Measurements from ENCODE around the gene PDE4C. TPM values are rescaled to one million over a fixed set of nuclear protein-coding genes. Genes with fewer than 3 reads are reported as not detected.

PDE4C gene
- total RNA-seq, 1 donor from 2014 or later = 0.21 TPM

GRCh38 chr19:18183529-18183928 lies 42.7 kb downstream of the PDE4C start:
- DNase-seq (ENCODE audit: extremely low spot score, unreplicated experiment) = no peak
- Mint-ChIP-seq H3K4me1 (ENCODE audit: unreplicated experiment) (no peaks in the 10 kb centered on the region), H3K36me3 (ENCODE audit: unreplicated experiment) (no peaks in the 10 kb centered on the region), H3K27ac (ENCODE audit: unreplicated experiment) (no peak overlapping the region), H3K4me3 (ENCODE audit: unreplicated experiment) (no peak overlapping the region), H3K9me3 (ENCODE audit: unreplicated experiment) (no peaks in the 10 kb centered on the region), H3K27me3 (ENCODE audit: unreplicated experiment) (peaks cover 8% of the 10 kb centered on the region)
- no peak for TF ChIP-seq CTCF (IDR thresholded peaks at IDR 0.05)

DNA sequence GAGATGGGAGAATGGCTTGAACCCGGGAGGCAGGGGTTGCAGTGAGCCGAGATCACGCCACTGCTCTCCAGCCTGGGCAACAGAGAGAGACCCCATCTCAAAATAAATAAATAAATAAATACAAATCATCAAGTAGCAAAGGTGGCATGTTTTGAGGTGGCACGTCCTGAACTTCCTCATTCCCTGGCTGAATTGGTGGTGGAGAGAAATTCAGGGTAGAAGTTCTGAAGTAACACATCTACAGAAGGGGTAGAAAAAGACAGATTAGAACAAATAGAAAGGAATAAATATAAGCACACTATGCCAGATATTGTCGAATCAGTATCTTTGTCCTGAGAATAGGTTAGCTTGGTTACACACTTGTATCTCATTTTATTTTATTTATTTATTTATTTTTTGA lies 46.3 kb downstream of the PDE4C start:
- no peaks in the 10 kb centered on the region for H3K9me3 Mint-ChIP-seq (ENCODE audit: unreplicated experiment)
- no peak overlapping the region for H3K4me3 Mint-ChIP-seq (ENCODE audit: unreplicated experiment)
- peaks cover 16% of the 10 kb centered on the region for H3K27me3 Mint-ChIP-seq (ENCODE audit: unreplicated experiment)
- no peak overlapping the region for H3K27ac Mint-ChIP-seq (ENCODE audit: unreplicated experiment)
- no peak for TF ChIP-seq CTCF (IDR thresholded peaks at IDR 0.05)
- no peak for DNase-seq (ENCODE audit: extremely low spot score, unreplicated experiment)
- H3K4me1 Mint-ChIP-seq (ENCODE audit: unreplicated experiment) = no peaks in the 10 kb centered on the region
- no peaks in the 10 kb centered on the region for H3K36me3 Mint-ChIP-seq (ENCODE audit: unreplicated experiment)

DNA sequence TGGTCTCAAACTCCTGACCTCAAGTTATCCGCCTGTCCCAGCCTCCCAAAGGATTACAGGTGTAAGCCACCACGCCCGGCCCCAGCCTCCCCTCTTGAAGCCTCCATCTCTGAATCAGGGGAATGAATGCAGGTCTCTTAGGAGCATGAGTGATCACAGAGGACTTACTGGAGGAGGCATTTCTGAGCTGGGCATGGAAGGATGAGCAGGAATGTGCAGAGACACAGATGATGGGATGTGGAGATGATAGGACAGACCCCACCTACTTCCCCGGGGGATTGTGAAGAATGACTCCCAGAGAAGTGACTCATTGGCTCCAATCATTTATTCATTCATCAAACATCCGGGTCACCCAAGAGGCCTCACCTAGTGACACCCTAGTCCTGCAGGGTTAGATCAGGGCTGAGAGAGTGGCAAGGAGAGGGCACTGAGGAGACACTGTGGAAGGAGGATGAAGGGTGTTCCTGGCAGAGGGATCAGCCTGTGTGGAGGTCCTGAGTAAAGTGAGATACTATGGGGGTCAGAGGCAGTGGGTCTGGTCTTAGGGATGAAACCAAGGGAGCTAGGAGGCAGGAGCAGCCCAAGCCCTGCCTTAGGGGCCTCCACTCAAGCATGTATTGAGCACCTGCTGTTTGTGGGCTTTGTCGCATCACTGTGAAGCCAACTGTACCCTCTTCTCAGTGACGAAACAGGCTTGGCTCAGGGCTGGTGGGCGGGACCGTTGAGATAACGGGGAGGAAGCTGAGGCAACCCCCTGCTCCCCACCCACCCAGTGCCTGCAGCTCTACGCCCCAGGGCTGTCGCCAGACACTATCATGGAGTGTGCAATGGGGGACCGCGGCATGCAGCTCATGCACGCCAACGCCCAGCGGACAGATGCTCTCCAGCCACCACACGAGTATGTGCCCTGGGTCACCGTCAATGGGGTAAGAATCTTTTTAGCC lies 49.6 kb downstream of the PDE4C start:
- no peak overlapping the region for H3K4me3 Mint-ChIP-seq (ENCODE audit: unreplicated experiment)
- DNase-seq (ENCODE audit: extremely low spot score, unreplicated experiment) = no peak
- H3K27me3 Mint-ChIP-seq (ENCODE audit: unreplicated experiment) = peaks cover 8% of the 10 kb centered on the region
- H3K36me3 Mint-ChIP-seq (ENCODE audit: unreplicated experiment) = peaks cover 2% of the 10 kb centered on the region
- H3K27ac Mint-ChIP-seq (ENCODE audit: unreplicated experiment) = no peak overlapping the region
- H3K4me1 Mint-ChIP-seq (ENCODE audit: unreplicated experiment) = peaks cover 14% of the 10 kb centered on the region
- H3K9me3 Mint-ChIP-seq (ENCODE audit: unreplicated experiment) = no peaks in the 10 kb centered on the region
- no peak for TF ChIP-seq CTCF (IDR thresholded peaks at IDR 0.05)

DNA sequence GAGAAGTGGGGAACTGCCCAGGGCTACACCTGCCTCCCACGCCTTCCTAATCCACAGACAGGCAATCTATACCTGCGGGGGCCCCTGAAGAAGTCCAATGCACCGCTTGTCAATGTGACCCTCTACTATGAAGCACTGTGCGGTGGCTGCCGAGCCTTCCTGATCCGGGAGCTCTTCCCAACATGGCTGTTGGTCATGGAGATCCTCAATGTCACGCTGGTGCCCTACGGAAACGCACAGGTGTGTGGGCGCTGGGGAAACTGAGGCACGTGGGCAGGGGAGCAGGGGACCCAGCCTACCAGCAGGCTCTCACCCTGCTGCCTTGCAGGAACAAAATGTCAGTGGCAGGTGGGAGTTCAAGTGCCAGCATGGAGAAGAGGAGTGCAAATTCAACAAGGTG lies 51.3 kb downstream of the PDE4C start:
- peaks cover 8% of the 10 kb centered on the region for H3K27me3 Mint-ChIP-seq (ENCODE audit: unreplicated experiment)

More for the DNA sequence above, 51.3 kb downstream of the PDE4C start:
- Mint-ChIP-seq H3K4me3 (ENCODE audit: unreplicated experiment) (no peak overlapping the region), H3K27ac (ENCODE audit: unreplicated experiment) (no peak overlapping the region), H3K36me3 (ENCODE audit: unreplicated experiment) (peaks cover 9% of the 10 kb centered on the region), H3K4me1 (ENCODE audit: unreplicated experiment) (peaks cover 16% of the 10 kb centered on the region), H3K9me3 (ENCODE audit: unreplicated experiment) (no peaks in the 10 kb centered on the region)
- no peak for TF ChIP-seq CTCF (IDR thresholded peaks at IDR 0.05)
- DNase-seq (ENCODE audit: extremely low spot score, unreplicated experiment) = no peak

Other genes with a start within 250 kb of the PDE4C start
- 15.4 and 19.8 TPM in 2 replicates for gene ARRDC2, start 218.3 kb downstream of the PDE4C start, total RNA-seq
- gene IL12RB1, start 139.5 kb downstream of the PDE4C start, total RNA-seq = 0.50 and 0.51 TPM in 2 replicates
- gene MAST3, start 128.7 kb downstream of the PDE4C start, total RNA-seq = 7.6 and 8.0 TPM in 2 replicates
- gene PIK3R2, start 73.3 kb downstream of the PDE4C start, total RNA-seq = 67.2 and 68.1 TPM in 2 replicates
- gene IFI30, start 52.6 kb downstream of the PDE4C start, total RNA-seq = not detected in 2 replicates
- 11.6 and 12.7 TPM in 2 replicates for gene MPV17L2, start 33.2 kb downstream of the PDE4C start, total RNA-seq
- 2.9 and 3.2 TPM in 2 replicates for gene RAB3A, start 22.4 kb downstream of the PDE4C start, total RNA-seq
- gene IQCN, start 48.0 kb upstream of the PDE4C start, total RNA-seq = 6.9 and 10.4 TPM in 2 replicates
- 203 and 241 TPM in 2 replicates for gene JUND, start 55.2 kb upstream of the PDE4C start, total RNA-seq
- gene LSM4, start 96.6 kb upstream of the PDE4C start, total RNA-seq = 92.1 and 98.1 TPM in 2 replicates
- 36.1 and 38.5 TPM in 2 replicates for gene PGPEP1, start 114.2 kb upstream of the PDE4C start, total RNA-seq
- 41.9 and 47.9 TPM in 2 replicates for gene GDF15, start 159.7 kb upstream of the PDE4C start, total RNA-seq
- gene LRRC25, start 171.2 kb upstream of the PDE4C start, total RNA-seq = 0.16 TPM in 1 of 2 replicates, not detected in the other
- 82.9 and 102 TPM in 2 replicates for gene SSBP4, start 193.0 kb upstream of the PDE4C start, total RNA-seq
- 159 and 178 TPM in 2 replicates for gene ISYNA1, start 211.7 kb upstream of the PDE4C start, total RNA-seq

Measured in osteocyte (in vitro differentiated cells).